T-helper 1 cell treated with Interleukin-12 subunit alpha and Interleukin-12 subunit beta and Interleukin-4 antibody, amounts not matched to agents 30 ng/mL and 1 ng/mL, for 36 hours (primary cell): ENCODE results near the gene KLHL22. TPM values are rescaled to one million over a fixed set of nuclear protein-coding genes. Genes with fewer than 3 reads are reported as not detected.

Source experiments
- intact Hi-C: fragments of 100-400 bp; cut with micrococcal nuclease; formaldehyde crosslinking; loops from one replicate; pipeline ENCODE4 v1.15.1; 2024
- total RNA-seq: library from RNA; stranded (reverse); gene quantifications from 2 replicates; pipeline ENCODE4 v1.2.3, GENCODE V29; 2022

KLHL22 gene
- total RNA-seq, 1 donor from 2014 or later = 29.7 TPM

- intact Hi-C loops = no loop called here
These were observed 29.5 kb upstream of the KLHL22 start for GRCh38 chr22:20525048-20525447.

GRCh38 chr22:20524004-20524481 is 28.4 kb upstream of the KLHL22 start:
- intact Hi-C loops = no loop called here

DNA sequence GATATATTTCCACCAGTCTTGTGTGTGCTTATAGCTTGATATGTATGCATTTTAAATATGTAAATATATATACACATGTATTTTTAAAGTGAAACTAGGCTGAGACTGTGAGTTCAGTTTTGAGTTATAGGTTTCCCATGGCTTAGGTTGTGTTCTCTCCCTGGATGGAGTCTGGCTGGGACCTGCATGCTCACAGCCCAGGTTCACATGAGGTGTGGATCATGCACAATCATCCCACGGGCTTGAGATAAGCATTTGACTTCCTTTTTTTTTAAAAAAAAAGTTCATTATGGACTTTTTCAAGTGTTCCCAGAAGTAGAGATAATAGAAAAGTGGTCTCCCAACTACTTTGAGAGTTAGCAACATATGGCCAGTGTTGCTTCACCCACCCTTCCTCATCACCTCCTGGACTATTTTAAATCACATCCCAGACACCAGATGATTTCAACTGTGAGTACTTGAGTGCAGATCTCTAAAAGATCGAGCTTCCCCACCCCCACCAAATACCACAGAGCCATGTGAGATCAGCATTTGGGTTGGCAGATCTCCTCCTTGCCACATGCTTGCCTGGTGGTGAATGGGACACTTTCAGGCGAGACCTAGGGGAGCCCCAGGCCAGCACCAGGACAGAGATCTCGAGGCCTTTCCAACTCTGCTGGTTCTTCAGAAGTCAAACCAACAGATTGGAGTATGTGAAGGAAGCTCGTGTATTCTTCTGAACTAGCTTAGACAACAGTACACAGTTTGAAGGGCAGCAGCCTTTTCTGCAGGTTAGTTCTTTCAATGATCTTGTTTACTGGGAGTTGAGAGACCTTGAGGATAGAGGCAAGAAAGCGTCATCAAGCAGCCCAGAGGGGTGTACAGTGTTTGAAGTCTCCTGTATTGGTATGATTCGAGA is 27.7 kb upstream of the KLHL22 start:
- intact Hi-C loops = no loop called here

- intact Hi-C loops = no loop called here
These were observed 26.8 kb upstream of the KLHL22 start for GRCh38 chr22:20522134-20523004.

GRCh38 chr22:20520093-20520511 is 24.5 kb upstream of the KLHL22 start:
- intact Hi-C loops = no loop called here

DNA sequence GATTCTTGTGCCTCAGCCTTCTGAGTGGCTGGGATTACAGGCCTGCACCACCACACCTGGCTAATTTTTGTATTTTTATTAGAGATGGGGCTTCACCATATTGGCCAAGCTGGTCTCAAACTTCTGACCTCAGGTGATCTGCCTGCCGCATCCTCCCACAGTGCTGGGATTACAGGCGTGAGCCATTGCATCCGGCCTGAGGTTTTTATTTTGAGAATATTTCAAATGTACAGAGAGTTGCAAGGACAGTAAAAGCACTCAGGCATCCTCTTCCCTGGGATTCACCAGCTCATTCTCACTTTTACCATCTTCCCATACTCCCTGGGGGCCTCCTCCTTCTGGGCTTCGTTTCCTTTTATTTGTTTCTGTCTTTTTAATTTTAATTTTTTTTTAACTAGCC is 24.0 kb upstream of the KLHL22 start:
- intact Hi-C loops = no loop called here

GRCh38 chr22:20517841-20518592 is 22.4 kb upstream of the KLHL22 start:
- intact Hi-C loops = no loop called here

- intact Hi-C loops = no loop called here
These were observed 21.8 kb upstream of the KLHL22 start for GRCh38 chr22:20517422-20517821.

DNA sequence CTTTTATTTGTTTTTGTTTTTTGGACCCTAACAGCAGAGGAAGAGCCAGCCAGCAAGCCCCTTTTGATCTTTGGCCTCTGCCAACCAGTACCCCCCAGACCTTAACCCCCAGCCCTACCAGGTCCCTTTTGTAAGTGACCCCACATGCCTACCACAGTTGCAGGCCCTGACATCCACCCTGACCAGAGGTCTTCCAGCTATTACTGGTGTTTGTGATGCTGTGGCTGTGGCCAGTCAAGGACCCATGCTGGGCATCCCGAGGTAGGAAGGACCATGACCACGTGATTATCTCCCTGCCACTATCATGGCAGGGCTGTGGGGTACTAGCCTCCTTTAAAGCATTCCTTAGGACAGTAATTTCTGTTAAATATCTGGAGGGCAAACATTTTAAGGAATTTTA is 20.8 kb upstream of the KLHL22 start:
- intact Hi-C loops = no loop called here

DNA sequence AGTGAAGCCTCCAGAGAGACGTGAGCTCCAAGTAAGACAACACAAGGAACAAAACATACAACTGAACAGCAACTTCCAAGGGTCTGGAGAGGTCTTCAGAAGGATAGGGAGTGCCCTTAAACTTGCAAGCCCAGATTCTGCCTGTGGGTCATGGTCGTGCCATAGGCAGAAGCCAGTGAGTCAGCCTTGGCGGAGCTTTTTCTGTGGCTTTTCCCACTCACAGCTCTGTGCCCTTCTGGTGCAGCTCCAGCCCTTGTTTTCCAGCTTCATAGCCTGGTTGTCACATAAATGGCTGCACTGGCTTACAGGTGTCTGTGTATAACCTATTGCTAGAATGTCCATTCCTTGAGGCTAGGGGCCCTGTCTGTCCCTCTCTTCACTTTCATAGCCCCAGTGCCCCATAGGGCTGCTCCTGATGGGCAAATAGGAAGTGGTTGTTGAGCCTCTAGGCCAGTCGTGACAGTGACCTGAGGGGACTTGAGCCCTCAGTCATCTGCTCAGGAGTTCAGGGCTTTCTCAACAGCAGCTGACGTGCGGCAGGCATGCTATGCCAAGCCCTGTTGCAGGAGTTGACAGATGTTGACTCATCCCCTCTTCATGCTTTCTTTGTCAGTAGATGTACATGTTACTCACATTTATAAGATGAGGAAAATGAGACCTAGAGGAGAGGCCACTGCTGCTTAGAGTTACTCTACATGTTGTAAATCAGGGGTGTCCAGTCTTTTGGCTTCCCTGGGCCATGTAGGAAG is 19.2 kb upstream of the KLHL22 start:
- intact Hi-C loops = no loop called here

DNA sequence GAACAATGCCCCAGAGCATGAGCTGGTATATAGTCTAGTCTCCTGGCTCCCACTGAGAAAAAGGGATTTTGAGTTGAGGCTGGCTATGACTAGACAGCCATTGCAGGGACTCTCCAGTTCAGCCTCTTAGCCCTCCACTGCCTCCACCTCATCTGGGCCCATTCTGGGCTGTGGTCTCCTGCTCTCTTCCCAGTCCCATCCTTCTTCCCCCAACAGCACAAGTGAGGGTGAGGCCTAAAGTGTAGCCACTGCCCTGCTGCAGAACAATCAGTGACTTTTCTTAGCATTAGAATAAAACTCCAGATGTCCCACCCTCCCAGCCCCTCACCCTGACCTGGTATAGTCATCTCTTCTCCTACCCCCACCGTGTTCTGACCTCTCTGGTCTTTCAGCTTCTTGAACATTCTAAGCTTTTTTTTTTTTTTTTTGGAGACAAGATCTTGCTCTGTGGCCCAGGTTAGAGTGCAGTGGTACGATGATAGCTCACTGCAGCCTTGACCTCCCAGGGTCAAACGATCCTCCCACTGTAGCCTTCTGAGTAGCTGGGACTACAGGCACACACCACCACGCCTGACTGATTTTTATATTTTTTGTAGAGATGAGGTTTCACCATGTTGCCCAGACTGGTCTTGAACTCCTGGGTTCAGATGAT is 16.1 kb upstream of the KLHL22 start:
- intact Hi-C loops = no loop called here

DNA sequence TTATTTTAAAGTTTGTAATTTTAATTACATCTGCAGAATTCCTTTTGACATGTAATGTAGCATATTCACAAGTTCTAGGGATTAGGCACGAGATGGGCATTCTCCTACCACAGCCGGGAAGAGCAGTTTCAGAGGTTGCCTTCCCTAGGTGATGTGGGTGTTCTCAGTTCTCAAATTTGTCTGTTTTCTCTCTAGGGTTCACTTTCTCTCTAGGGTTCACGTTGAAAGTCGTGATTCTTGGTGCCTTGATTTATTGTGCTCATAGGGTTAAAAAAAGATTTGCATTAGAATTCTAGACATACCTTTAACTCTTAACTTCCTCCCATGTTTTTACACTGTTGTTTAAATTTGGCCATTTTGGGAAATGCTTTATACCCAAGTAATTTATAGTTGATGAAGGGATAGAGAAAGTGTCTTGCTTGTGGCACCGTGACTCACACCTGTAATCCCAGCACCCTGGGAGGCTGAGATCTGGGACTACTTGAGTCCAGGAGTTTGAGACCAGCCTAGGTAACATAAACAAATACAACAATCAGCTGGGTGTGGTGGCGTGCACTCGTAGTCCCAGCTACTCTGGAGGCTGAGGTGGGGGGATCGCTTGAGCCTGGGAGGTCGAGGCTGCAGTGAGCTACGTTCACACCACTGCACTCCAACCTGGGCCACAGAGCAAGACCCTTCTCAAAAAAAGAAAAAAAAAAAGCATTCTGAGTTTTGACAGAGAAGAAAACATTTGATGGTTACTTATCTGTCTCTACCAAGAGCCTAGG is 15.4 kb upstream of the KLHL22 start:
- intact Hi-C loops = no loop called here

GRCh38 chr22:20509344-20510047 is 13.9 kb upstream of the KLHL22 start:
- intact Hi-C loops = loop anchor here (1.0 to 5.0 kb wide), 4 partner anchors 47 to 408 kb away; partner anchors contain the start of genes CRKL, RANBP1 and TRMT2A

DNA sequence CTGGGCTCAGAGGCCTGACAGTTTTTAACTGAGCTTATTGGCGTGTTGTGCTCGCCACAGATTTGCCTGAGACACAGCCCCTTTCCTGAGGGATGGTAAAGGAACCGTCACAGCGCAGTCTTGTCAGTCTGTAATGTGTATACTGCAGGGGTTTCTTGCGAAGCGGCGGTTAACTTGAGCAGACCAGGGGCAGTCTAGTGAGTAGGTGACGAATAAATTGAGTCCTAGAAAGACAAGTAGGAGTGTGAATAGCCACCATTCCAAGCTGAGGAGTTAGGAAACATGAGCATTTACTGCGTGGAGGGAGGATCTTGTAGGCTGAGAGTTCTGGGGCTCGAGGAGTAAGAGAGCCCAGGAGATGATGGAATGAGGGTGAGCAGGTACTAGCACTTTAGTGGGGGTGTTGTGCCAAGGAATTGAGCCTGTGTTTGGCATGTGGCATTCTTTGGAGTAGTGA is 13.2 kb upstream of the KLHL22 start:
- intact Hi-C loops = loop anchor here (1.0 to 5.0 kb wide), 4 partner anchors 48 to 408 kb away; partner anchors contain the start of genes CRKL, RANBP1 and TRMT2A

DNA sequence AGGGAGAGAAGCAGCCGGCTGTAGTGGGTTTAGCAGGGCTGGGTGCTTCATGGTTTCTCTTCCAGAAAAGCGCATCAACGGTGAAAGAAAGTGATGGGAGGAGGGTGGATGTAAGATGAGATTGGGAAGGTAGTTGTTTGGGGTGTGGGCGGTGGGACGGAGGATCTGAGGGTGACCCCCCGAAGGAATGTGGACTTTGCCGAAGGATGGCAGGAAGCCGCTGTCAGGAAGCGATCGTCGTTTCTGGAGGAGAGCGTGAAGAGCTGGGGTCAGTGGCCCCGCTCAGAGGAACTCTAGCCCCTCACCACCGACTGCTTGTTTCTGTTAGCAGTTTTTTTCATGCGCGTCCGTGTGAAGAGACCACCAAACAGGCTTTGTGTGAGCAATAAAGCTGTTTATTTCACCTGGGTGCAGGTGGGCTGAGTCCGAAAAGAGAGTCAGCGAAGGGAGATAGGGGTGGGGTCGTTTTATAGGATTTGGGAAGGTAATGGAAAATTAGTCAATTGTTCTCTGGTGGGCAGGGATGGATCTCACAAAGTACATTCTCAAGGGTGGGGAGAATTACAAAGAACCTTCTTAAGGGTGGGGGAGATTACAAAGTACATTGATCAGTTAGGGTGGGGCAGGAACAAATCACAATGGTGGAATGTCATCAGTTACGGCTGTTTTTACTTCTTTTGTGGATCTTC is 12.6 kb upstream of the KLHL22 start:
- intact Hi-C loops = loop anchor here (2.0 to 5.0 kb wide), 3 partner anchors 49 to 409 kb away; partner anchors contain the start of genes CRKL, RANBP1 and TRMT2A

- intact Hi-C loops = loop anchor here (1.0 to 5.0 kb wide), 9 partner anchors 11 to 410 kb away; partner anchors contain the start of genes CRKL, PI4KA, RANBP1 and TRMT2A
These were observed 11.9 kb upstream of the KLHL22 start, which contains the start of gene MED15 for GRCh38 chr22:20507253-20508066. Gene MED15 (plus strand): TSS chr22:20507610. CDS start chr22:20507679, 69 bp downstream.
